HCT116 (cell line): ENCODE measurements around the gene ORAI2. TPM values are rescaled to one million over a fixed set of nuclear protein-coding genes. Genes with fewer than 3 reads are reported as not detected.

Source experiments
- ATAC-seq: fragments of 200-7000 bp; cut with Tn5 transposase; 2 replicates; pipeline ENCODE4 v1.9.1; 2020; ENCODE audit warnings: mild to moderate bottlenecking, moderate library complexity
- BruUV-seq: library from RNA; stranded (reverse); fragments of 400-500 nt; replicated peaks from 2 replicates; lab custom pipeline; 2021; lab: Mats Ljungman, UMichigan
- CTCF ChIA-PET: fragments of 300-600 bp; sonication (Branson Sonifier 250); formaldehyde crosslinking; loops from one replicate; lab custom pipeline; 2021; ENCODE audit warnings: antibody characterized with exemption; lab: Charles Lee
- POLR2A ChIA-PET: fragments of 300-600, 350-600 bp; sonication (Branson Sonifier 250); formaldehyde crosslinking; loops from one replicate; lab custom pipeline; 2021; ENCODE audit warnings: antibody characterized with exemption; lab: Charles Lee
- RAD21 ChIA-PET, 2 experiments: fragments of 300-600 bp; sonication (Branson Sonifier 250); formaldehyde crosslinking; loops; one replicate each; lab custom pipeline; 2023; ENCODE audit warnings: low total read pairs in 2 of 2; ENCODE audit not compliant: uncharacterized antibody in 2 of 2, unreplicated experiment in 2 of 2, low non-redundant PET in 1 of 2; lab: Charles Lee
- DNase-seq: peaks from one replicate; pipeline ENCODE4 v3.0.0-alpha.2; 2010; ENCODE audit warnings: low read depth, low spot score
- H2AFZ ChIP-seq: fragments of 200-600 bp; shearing (Covaris generic), sonication (generic); 2 replicates; pipeline ENCODE4 v1.6.1; 2017; ENCODE audit warnings: low read depth, mixed run types, mixed read lengths, antibody characterized with exemption, low read length; ENCODE audit not compliant: poor library complexity, severe bottlenecking
- H3K27ac ChIP-seq: 2 replicates; pipeline ENCODE4 v1.5.1; 2012; ENCODE audit warnings: low read depth, low read length
- H3K27me3 ChIP-seq: fragments of 200-600 bp; sonication (generic); 2 replicates; pipeline ENCODE4 v1.6.1; 2016; ENCODE audit warnings: mixed run types, low read length, mixed read lengths; ENCODE audit not compliant: insufficient read depth
- H3K36me3 ChIP-seq, 2 experiments: fragments of 200-500 bp in 1 of 2; fragments of 200-600 bp in 1 of 2; sonication (Bioruptor generic) in 1 of 2; sonication (generic) in 1 of 2; 2 replicates each; pipeline versions ENCODE4 v1.5.1 to v1.6.1; 2014 to 2016; ENCODE audit warnings: low read length in 2 of 2, inconsistent platforms in 1 of 2, mixed read lengths in 1 of 2, mixed run types in 1 of 2; ENCODE audit not compliant: insufficient read depth in 2 of 2, control insufficient read depth in 1 of 2
- H3K4me1 ChIP-seq, 2 experiments: fragments of 200-600 bp in 1 of 2; sonication (generic) in 1 of 2; 2 replicates each; pipeline versions ENCODE4 v1.5.1 to v1.6.1; 2012 to 2017; ENCODE audit warnings: low read length in 2 of 2, inconsistent platforms in 1 of 2, mild to moderate bottlenecking in 1 of 2, mixed read lengths in 1 of 2, mixed run types in 1 of 2, moderate library complexity in 1 of 2; ENCODE audit not compliant: insufficient read depth in 2 of 2, control insufficient read depth in 1 of 2
- H3K4me2 ChIP-seq: fragments of 200-600 bp; sonication (generic); 2 replicates; pipeline ENCODE4 v1.6.1; 2017; ENCODE audit warnings: mixed run types, low read length, mixed read lengths
- H3K4me3 ChIP-seq, 2 experiments: fragments of 200-600 bp in 1 of 2; sonication (generic) in 1 of 2; replicated peaks in 1 of 2; 2 replicates each; pipeline ENCODE4 v1.5.1; 2011 to 2016; ENCODE audit warnings: low read length in 2 of 2, control low read depth in 1 of 2, low read depth in 1 of 2, mild to moderate bottlenecking in 1 of 2, mixed read lengths in 1 of 2, mixed run types in 1 of 2
- H3K79me2 ChIP-seq: fragments of 200-600 bp; sonication (generic); 2 replicates; pipeline ENCODE4 v1.6.1; 2017; ENCODE audit warnings: mild to moderate bottlenecking, mixed run types, low read length, moderate library complexity, mixed read lengths; ENCODE audit not compliant: insufficient read depth
- H3K9ac ChIP-seq: fragments of 200-600 bp; sonication (generic); 2 replicates; pipeline ENCODE4 v1.6.1; 2016; ENCODE audit warnings: low read length, mixed read lengths
- H3K9me2 ChIP-seq: fragments of 200-600 bp; sonication (generic), shearing (Covaris generic); 2 replicates; pipeline ENCODE4 v1.6.1; 2017; ENCODE audit warnings: mixed run types, mild to moderate bottlenecking, moderate library complexity; ENCODE audit not compliant: insufficient read depth
- H3K9me3 ChIP-seq, 2 experiments: fragments of 200-500 bp in 1 of 2; fragments of 200-600 bp in 1 of 2; sonication (Bioruptor generic) in 1 of 2; sonication (generic) in 1 of 2; 2 replicates each; pipeline ENCODE4 v1.6.1; 2014 to 2017; ENCODE audit warnings: low read length in 2 of 2, mixed read lengths in 2 of 2, inconsistent platforms in 1 of 2, low read depth in 1 of 2, mild to moderate bottlenecking in 1 of 2, mixed run types in 1 of 2, moderate library complexity in 1 of 2; ENCODE audit not compliant: control insufficient read depth in 1 of 2, insufficient read depth in 1 of 2
- H4K20me1 ChIP-seq: fragments of 200-600 bp; sonication (generic), shearing (Covaris generic); 2 replicates; pipeline ENCODE4 v1.6.1; 2017; ENCODE audit warnings: mixed run types, mild to moderate bottlenecking, moderate library complexity; ENCODE audit not compliant: insufficient read depth
- ATF3 ChIP-seq: IDR thresholded peaks from 2 replicates; pipeline ENCODE4 v1.6.1; 2012
- CBX3 ChIP-seq: IDR thresholded peaks from 2 replicates; pipeline ENCODE4 v1.6.1; 2012; ENCODE audit warnings: low read depth
- CEBPB ChIP-seq: IDR thresholded peaks from 2 replicates; pipeline ENCODE4 v1.6.1; 2012; ENCODE audit warnings: low read depth
- EGR1 ChIP-seq: IDR thresholded peaks from 2 replicates; pipeline ENCODE4 v1.6.1; 2012; ENCODE audit warnings: low read depth
- ELF1 ChIP-seq: IDR thresholded peaks from 2 replicates; pipeline ENCODE4 v1.6.1; 2012; ENCODE audit warnings: low read depth, borderline replicate concordance
- EZH2 ChIP-seq: fragments of 200-600 bp; sonication (generic); IDR thresholded peaks from 2 replicates; pipeline ENCODE4 v1.6.1; 2017; ENCODE audit warnings: antibody characterized with exemption, mixed run types
- FOSL1 ChIP-seq: IDR thresholded peaks from 2 replicates; pipeline ENCODE4 v1.6.1; 2012; ENCODE audit warnings: low read depth
- JUND ChIP-seq: IDR thresholded peaks from 2 replicates; pipeline ENCODE4 v1.6.1; 2012
- POLR2A ChIP-seq: IDR thresholded peaks from 2 replicates; pipeline ENCODE4 v1.7.0; 2011; ENCODE audit warnings: borderline replicate concordance; ENCODE audit not compliant: insufficient read depth, insufficient read length; ENCODE audit errors: extremely low read depth
- POLR2AphosphoS5 ChIP-seq: IDR thresholded peaks from 2 replicates; pipeline ENCODE4 v1.6.1; 2011; ENCODE audit warnings: mild to moderate bottlenecking, low read depth, low read length, moderate library complexity
- RAD21 ChIP-seq: IDR thresholded peaks from 2 replicates; pipeline ENCODE4 v1.6.1; 2012; ENCODE audit warnings: low read depth, mild to moderate bottlenecking
- REST ChIP-seq: IDR thresholded peaks from 2 replicates; pipeline ENCODE4 v1.6.1; 2012; ENCODE audit warnings: low read depth
- SIN3A ChIP-seq: IDR thresholded peaks from 2 replicates; pipeline ENCODE4 v1.6.1; 2012; ENCODE audit warnings: low read depth
- YY1 ChIP-seq: IDR thresholded peaks from 2 replicates; pipeline ENCODE4 v1.6.1; 2011; ENCODE audit warnings: low read length, low read depth, moderate library complexity, mild to moderate bottlenecking; ENCODE audit not compliant: insufficient replicate concordance; ENCODE audit errors: extremely low read depth
- ZBTB33 ChIP-seq: IDR thresholded peaks from 2 replicates; pipeline ENCODE4 v1.6.1; 2011; ENCODE audit warnings: mild to moderate bottlenecking, low read length, moderate library complexity; ENCODE audit not compliant: insufficient replicate concordance; ENCODE audit errors: extremely low read depth
- ZNF274 ChIP-seq: fragments of 200-500 bp; sonication (Bioruptor generic); IDR thresholded peaks from 2 replicates; pipeline ENCODE4 v1.6.1; 2014; ENCODE audit warnings: mild to moderate bottlenecking, low read depth, low read length, inconsistent platforms
- intact Hi-C: fragments of 100-400 bp; cut with micrococcal nuclease; formaldehyde crosslinking; loops from 2 replicates; pipeline ENCODE4 v1.10.0; 2022
- total RNA-seq: library from RNA; stranded (reverse); gene quantifications from one replicate; pipeline ENCODE4 v1.2.1, GENCODE V29; 2021; ENCODE audit not compliant: unreplicated experiment
- TF ChIP-seq, protein P1 (sequence below), 3 experiments: fragments of 200-600 bp in 1 of 3; sonication (generic) in 1 of 3; IDR thresholded peaks in 2 of 3; conservative IDR thresholded peaks in 1 of 3; 2 replicates each; pipeline ENCODE4 v1.5.1; 2012 to 2017; ENCODE audit warnings: low read depth in 2 of 3, low read length in 2 of 3, antibody characterized with exemption in 1 of 3, borderline replicate concordance in 1 of 3, control low read depth in 1 of 3, mild to moderate bottlenecking in 1 of 3, mixed read lengths in 1 of 3, mixed run types in 1 of 3, moderate library complexity in 1 of 3; ENCODE audit not compliant: insufficient read depth in 1 of 3
- TF ChIP-seq, protein P2 (sequence below): IDR thresholded peaks from 2 replicates; pipeline ENCODE4 v1.6.1; 2012

ORAI2 gene
- total RNA-seq, 1 experiment from 2014 or later, result 13.2 TPM

GRCh38 chr7:102395873-102396709 is 37.3 kb upstream of the ORAI2 start, which contains the start of gene PRKRIP1:
Gene PRKRIP1, plus strand, starts transcription at chr7:102396363. Its CDS starts 49 bp downstream, at chr7:102396412.
- peaks cover 19 to 21% of the 10 kb centered on the region in 2 experiments; a peak in 3 of 4 replicates for H3K36me3 ChIP-seq
- H3K79me2 ChIP-seq, result peaks cover 26% of the 10 kb centered on the region
- H3K4me1 ChIP-seq, result peaks cover 24 to 28% of the 10 kb centered on the region in 2 experiments
- peak within 1 kb of the TSS; percentile 100 for H3K4me3 ChIP-seq
- ATAC-seq, result peak; percentile 90
- H2AFZ ChIP-seq, result no peak within 1 kb of the TSS
- CTCF ChIA-PET, result interaction anchor here (1.0 to 1.5 kb wide), 2 partner anchors 8 to 117 kb away, joined by 3 to 5 read pairs; no protein-coding TSS in a partner anchor
- H3K9me3 ChIP-seq, result no peaks in the 10 kb centered on the region
- peak; percentile 82 for DNase-seq
- H3K27me3 ChIP-seq, result no peaks in the 10 kb centered on the region
- peak within 1 kb of the TSS; percentile 77 for H3K4me2 ChIP-seq
- no peaks in the 10 kb centered on the region for H3K9me2 ChIP-seq
- H3K27ac ChIP-seq, result peak within 1 kb of the TSS; percentile 41
- BruUV-seq, result no TSS peak
- RAD21 ChIA-PET, result no interaction called here
- intact Hi-C loops, result no loop called here
- peak within 1 kb of the TSS; percentile 96 for H3K9ac ChIP-seq
- POLR2A ChIA-PET, result no interaction called here
- no peaks in the 10 kb centered on the region for H4K20me1 ChIP-seq
- TF ChIP-seq POLR2AphosphoS5 (peak; percentile 93), RAD21 (no peak), ELF1 (no peak; the same call in 1 of the 2 replicates), ZNF274 (no peak), JUND (peak; percentile 10; the same call in 1 of the 2 replicates), ATF3 (no peak), EZH2 (no peak), CBX3 (peak; percentile 47; the same call in 1 of the 2 replicates), YY1 (peak; percentile 61), REST (no peak), CEBPB (peak; percentile 36; the same call in 1 of the 2 replicates), SIN3A (0 out of 2 replicates have a peak, but pooled peaks have one; percentile 69), POLR2A (no peak), ZBTB33 (no peak), FOSL1 (no peak), EGR1 (peak; percentile 53)
- TF ChIP-seq, protein P1, sequence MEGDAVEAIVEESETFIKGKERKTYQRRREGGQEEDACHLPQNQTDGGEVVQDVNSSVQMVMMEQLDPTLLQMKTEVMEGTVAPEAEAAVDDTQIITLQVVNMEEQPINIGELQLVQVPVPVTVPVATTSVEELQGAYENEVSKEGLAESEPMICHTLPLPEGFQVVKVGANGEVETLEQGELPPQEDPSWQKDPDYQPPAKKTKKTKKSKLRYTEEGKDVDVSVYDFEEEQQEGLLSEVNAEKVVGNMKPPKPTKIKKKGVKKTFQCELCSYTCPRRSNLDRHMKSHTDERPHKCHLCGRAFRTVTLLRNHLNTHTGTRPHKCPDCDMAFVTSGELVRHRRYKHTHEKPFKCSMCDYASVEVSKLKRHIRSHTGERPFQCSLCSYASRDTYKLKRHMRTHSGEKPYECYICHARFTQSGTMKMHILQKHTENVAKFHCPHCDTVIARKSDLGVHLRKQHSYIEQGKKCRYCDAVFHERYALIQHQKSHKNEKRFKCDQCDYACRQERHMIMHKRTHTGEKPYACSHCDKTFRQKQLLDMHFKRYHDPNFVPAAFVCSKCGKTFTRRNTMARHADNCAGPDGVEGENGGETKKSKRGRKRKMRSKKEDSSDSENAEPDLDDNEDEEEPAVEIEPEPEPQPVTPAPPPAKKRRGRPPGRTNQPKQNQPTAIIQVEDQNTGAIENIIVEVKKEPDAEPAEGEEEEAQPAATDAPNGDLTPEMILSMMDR (IDR thresholded peaks at IDR 0.05 in 2 of 3, conservative IDR thresholded peaks at IDR 0.05 in 1 of 3; ENCODE audit: borderline replicate concordance in 1 of 3, insufficient read depth in 1 of 3, low read depth in 2 of 3, low read length in 2 of 3), result no peak
- TF ChIP-seq, protein P2, sequence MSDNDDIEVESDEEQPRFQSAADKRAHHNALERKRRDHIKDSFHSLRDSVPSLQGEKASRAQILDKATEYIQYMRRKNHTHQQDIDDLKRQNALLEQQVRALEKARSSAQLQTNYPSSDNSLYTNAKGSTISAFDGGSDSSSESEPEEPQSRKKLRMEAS, result peak; percentile 47; the same call in 1 of the 2 replicates
